LNCAP (cell line): ENCODE results near the gene TOPAZ1.
A peak's percentile ranks its signal among the peaks of the same experiment; 100 is the strongest.

Experiments used
- TF ChIP-seq, protein P1 (sequence below): fragments of 450-650 bp; IDR thresholded peaks from 2 replicates; pipeline ENCODE4 v1.5.1; 2017; ENCODE audit warnings: mild to moderate bottlenecking

Gene TOPAZ1

DNA sequence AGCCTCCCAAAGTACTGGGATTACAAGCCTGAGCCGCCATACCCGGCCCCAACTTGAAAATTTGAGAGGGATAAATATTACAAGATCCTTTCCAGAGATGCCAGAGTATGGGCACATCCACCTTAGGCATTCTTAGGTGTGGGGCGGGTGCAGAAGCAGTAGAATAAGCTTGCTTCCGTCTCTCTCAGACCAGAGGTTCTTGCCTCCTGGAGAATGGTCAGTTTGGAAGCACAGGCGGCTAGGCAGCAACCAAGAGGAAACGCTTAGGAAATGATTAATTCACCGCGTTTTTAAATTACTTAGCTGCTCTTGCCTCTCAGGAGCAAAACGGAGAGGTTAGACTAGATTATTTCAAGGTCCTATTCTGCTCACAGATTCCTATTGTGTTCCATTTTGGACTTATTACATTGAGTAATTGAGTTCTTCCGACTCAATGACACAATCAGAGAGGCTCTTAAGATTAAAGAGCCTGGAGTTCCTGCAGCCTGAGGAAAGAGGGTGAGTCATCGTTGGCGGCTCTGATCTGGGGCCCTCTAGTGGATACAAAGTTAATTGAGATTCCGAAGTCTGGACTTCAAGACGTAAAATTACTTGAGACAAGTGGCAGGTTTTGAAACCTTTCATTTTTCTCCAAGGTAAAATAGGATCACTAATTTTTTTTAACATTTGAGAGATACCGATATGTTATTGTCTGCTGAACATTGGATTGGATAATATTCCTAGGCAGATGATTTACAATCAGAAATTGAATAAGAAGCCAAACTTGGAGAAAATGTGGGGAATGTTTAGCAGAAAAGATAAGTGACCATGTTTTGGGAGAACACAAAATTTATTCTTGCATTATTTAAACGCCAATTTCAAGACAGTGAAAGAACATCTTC, 5.8 kb upstream of the TOPAZ1 start:
- TF ChIP-seq, protein P1, sequence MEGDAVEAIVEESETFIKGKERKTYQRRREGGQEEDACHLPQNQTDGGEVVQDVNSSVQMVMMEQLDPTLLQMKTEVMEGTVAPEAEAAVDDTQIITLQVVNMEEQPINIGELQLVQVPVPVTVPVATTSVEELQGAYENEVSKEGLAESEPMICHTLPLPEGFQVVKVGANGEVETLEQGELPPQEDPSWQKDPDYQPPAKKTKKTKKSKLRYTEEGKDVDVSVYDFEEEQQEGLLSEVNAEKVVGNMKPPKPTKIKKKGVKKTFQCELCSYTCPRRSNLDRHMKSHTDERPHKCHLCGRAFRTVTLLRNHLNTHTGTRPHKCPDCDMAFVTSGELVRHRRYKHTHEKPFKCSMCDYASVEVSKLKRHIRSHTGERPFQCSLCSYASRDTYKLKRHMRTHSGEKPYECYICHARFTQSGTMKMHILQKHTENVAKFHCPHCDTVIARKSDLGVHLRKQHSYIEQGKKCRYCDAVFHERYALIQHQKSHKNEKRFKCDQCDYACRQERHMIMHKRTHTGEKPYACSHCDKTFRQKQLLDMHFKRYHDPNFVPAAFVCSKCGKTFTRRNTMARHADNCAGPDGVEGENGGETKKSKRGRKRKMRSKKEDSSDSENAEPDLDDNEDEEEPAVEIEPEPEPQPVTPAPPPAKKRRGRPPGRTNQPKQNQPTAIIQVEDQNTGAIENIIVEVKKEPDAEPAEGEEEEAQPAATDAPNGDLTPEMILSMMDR = peak; percentile 77

DNA sequence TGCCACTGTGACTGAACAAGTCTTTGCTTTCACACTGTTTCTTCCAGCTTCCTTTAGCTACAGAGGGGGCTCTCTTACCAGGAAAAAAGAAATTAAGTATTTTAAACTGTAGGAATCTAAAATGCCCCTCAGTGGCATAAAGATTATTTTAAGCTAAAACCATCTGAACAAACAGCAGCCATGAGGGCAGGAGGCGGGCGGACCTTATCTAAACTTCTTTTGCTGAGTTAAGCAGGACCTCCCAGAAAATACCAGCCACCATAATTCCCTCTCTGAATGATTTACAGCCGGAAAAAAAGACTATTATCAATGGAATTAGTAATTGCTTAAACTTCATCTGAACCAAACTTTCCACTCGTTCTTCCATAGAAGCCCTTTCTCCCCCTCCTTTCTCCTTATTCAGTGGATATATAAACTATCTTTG, 5.2 kb upstream of the TOPAZ1 start:
- TF ChIP-seq, protein P1 = no peak

DNA sequence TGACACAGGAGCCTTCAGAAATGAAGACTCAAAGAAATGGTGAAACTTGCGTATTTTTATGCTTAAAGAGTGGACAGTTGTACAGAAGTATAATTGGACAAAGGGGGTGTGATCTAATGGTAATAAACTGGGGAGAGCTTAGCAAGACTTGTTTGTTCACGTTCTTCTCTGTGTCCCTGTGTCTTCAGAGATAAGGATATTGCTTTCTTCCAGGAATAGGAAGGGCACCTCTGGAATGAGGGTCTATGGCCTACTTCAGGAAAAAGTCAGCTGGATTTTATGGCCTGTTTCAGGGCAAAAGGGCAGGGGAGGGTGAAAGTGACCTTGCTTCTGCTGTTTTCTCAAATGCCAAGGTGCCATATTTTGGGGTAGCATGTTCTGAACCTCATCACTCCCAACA, 4.5 kb upstream of the TOPAZ1 start:
- TF ChIP-seq, protein P1 = no peak

DNA sequence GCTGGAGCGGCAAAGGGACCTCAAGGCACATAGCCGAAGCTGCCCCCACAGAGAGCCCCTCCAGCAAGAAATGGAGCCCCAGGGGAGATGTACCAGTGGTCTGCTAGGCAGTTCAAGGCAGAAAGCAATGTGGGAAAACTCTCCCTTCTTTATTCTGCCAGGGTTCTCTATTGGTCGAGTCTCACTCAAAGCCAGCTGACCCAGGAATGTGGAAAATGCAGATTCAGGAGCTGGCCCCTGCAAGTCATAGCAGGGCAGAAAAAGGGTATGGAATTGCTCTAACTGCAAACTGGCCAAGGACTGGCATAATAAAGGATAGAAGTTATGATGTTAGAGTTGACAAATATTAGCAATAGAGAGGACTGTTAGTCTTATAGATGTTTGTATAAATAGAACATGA, 4.0 kb upstream of the TOPAZ1 start:
- TF ChIP-seq, protein P1 = no peak

DNA sequence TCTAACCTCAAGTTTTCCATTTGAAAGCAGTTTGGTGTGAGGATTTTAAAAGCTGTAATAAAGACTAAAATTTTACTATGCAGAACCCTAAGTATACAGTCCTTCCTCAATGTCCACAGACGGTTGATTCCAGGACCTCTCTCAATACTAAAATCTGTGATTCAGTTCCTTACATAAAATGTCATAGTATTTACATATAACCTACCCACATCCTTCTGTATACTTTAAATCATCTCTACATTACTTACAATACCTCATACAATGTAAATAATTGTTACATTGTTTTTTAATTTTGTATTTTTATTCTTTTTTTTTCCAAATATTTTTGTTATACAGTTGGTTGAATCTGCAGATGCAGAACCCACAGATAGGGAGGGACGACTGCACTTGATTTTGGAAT, 2.8 kb upstream of the TOPAZ1 start:
- TF ChIP-seq, protein P1 = no peak

DNA sequence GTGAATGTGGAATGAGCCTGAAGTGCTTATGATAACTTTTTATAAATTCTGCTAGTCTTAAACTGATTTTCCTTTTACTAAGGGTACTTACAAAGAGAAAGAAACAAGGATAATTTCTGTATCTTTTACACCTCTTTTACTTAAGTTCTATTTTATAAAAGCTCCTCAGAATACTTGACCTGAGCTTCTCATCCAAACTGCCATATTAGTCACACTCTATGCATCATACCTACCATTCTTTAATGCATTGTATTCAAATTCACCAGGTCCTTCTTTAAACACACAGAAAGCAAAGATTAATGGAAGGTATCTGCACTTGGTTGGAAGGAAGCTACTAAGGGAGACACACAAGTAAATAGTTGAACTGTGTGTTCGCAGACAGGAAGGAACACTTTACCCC, 1.6 kb upstream of the TOPAZ1 start:
- TF ChIP-seq, protein P1 = no peak

DNA sequence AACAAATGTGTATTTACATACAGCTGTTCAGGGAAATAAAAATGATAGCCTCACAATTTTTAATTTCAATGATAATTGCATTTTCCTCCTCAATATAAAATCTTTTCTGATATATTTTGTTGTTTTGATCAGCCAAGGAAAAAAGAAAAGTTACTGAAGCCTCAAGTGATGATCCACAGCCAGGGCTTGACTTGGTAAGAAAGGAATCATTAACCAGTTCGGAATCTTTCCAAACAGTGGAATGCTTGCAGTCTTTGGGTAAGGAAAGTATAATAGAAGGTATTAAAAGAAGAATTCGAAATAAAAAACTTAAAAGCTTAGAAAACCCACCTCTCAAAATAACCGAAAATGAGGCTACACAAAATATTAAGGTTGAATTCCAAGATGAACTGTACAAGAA, 1.0 kb downstream of the TOPAZ1 start:
- TF ChIP-seq, protein P1 = no peak
